ENCODE data around the gene JAG1.

JAG1 gene

GRCh38 chr20:10711903-10712451, 38.2 kb upstream of the JAG1 start:
- intact Hi-C loops (cut with DNase I; ENCODE audit: low total_unique reads), result no loop called here
- DNase-seq, result no peak
- H3K27ac ChIP-seq, result peak overlapping the region; percentile 34 to 62
- no peaks in the 10 kb centered on the region for H3K27me3 ChIP-seq
- peaks cover 3 to 80% (median 34%) of the 10 kb centered on the region in 4 donors for H3K4me1 ChIP-seq
- no peaks in the 10 kb centered on the region for H3K36me3 ChIP-seq
- TF ChIP-seq CTCF (IDR thresholded peaks at IDR 0.05), result no peak
- no peaks in the 10 kb centered on the region for H3K9me3 ChIP-seq
- H3K4me3 ChIP-seq, result no peak overlapping the region

GRCh38 chr20:10710991-10711775, 37.4 kb upstream of the JAG1 start:
- H3K27ac ChIP-seq, result peak overlapping the region; percentile 34 to 62
- intact Hi-C loops (cut with DNase I; ENCODE audit: low total_unique reads), result no loop called here

GRCh38 chr20:10709916-10710315, 36.1 kb upstream of the JAG1 start:
- Histone ChIP-seq H3K4me1 (peaks cover 3 to 76% (median 31%) of the 10 kb centered on the region in 4 donors), H3K4me3 (no peak overlapping the region), H3K36me3 (no peaks in the 10 kb centered on the region), H3K27ac (peak overlapping the region in 1 of 2 donors; percentile 62), H3K9me3 (no peaks in the 10 kb centered on the region), H3K27me3 (no peaks in the 10 kb centered on the region)
- no peak for TF ChIP-seq CTCF (IDR thresholded peaks at IDR 0.05)
- intact Hi-C loops (cut with DNase I; ENCODE audit: low total_unique reads), result loop anchor here (5.0 kb wide), 1 partner anchor 212 kb away; no protein-coding TSS in a partner anchor
- DNase-seq, result no peak

More at GRCh38 chr20:10710991-10711775, 37.4 kb upstream of the JAG1 start:
- no peak overlapping the region for H3K4me3 ChIP-seq
- TF ChIP-seq CTCF (IDR thresholded peaks at IDR 0.05), result no peak
- H3K36me3 ChIP-seq, result no peaks in the 10 kb centered on the region
- peaks cover 3 to 80% (median 32%) of the 10 kb centered on the region in 4 donors for H3K4me1 ChIP-seq
- H3K27me3 ChIP-seq, result no peaks in the 10 kb centered on the region
- H3K9me3 ChIP-seq, result no peaks in the 10 kb centered on the region
- DNase-seq, result no peak

GRCh38 chr20:10708351-10709185, 34.8 kb upstream of the JAG1 start:
- no peak for TF ChIP-seq CTCF (IDR thresholded peaks at IDR 0.05)
- no peaks in the 10 kb centered on the region for H3K9me3 ChIP-seq
- peaks cover 3 to 66% (median 30%) of the 10 kb centered on the region in 4 donors for H3K4me1 ChIP-seq
- no peak overlapping the region for H3K4me3 ChIP-seq
- no peaks in the 10 kb centered on the region for H3K27me3 ChIP-seq
- peak overlapping the region; percentile 62 to 67 for H3K27ac ChIP-seq
- intact Hi-C loops (cut with DNase I; ENCODE audit: low total_unique reads), result loop anchor here (5.0 kb wide), 1 partner anchor 214 kb away; no protein-coding TSS in a partner anchor
- H3K36me3 ChIP-seq, result no peaks in the 10 kb centered on the region
- no peak for DNase-seq

GRCh38 chr20:10707791-10708190, 34.0 kb upstream of the JAG1 start:
- peak overlapping the region; percentile 62 to 67 for H3K27ac ChIP-seq
- intact Hi-C loops (cut with DNase I; ENCODE audit: low total_unique reads), result loop anchor here (5.0 kb wide), 1 partner anchor 215 kb away; no protein-coding TSS in a partner anchor
- no peak for TF ChIP-seq CTCF (IDR thresholded peaks at IDR 0.05)

More at GRCh38 chr20:10707791-10708190, 34.0 kb upstream of the JAG1 start:
- Histone ChIP-seq H3K36me3 (no peaks in the 10 kb centered on the region), H3K27me3 (no peaks in the 10 kb centered on the region), H3K4me1 (peaks cover 0 to 58% (median 24%) of the 10 kb centered on the region in 4 donors), H3K9me3 (no peaks in the 10 kb centered on the region), H3K4me3 (no peak overlapping the region)
- no peak for DNase-seq
